NCI-H2107 treated with DMSO at 0.1 percent for 48 hours (cell line): ENCODE data around the gene NHP2.

Source experiments
- DNase-seq: peaks from one replicate; lab custom pipeline; 2025; ENCODE audit not compliant: unreplicated experiment; lab: John Stamatoyannopoulos, UW

The NHP2 gene

DNA sequence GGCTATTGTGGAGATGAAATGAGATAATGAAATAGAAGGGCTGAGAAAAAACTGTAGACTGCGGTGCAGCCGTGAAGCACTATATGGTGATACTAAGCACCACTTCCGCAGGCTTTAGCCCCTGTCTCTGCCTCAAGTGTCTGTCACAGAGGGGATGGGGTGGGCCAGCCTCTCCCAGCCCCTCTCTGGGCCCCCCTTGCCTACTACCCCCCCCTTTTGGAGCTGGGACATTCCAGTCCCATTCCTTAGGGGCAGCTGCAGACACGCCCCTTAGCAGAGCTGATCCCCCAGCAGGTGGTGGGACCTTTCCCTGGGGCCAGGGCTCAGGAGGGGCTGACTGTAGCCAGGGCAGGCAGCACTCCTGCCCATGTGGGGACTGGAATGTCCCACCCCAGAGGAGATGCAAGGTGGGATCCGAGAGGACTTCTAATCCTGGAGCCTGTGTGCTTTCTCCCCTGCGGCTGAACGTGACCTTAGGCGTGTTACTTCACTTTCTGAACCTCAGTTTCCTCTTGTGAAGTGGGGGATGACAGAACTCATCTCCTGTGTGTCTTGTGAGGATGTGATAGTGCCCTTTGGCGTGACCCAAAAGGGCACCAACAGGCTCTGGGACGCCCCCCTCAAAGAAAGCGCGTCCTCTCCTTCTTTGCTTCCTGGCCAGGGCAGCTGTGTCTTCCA lies 38.4 kb downstream of the NHP2 start:
- no peak for DNase-seq

DNA sequence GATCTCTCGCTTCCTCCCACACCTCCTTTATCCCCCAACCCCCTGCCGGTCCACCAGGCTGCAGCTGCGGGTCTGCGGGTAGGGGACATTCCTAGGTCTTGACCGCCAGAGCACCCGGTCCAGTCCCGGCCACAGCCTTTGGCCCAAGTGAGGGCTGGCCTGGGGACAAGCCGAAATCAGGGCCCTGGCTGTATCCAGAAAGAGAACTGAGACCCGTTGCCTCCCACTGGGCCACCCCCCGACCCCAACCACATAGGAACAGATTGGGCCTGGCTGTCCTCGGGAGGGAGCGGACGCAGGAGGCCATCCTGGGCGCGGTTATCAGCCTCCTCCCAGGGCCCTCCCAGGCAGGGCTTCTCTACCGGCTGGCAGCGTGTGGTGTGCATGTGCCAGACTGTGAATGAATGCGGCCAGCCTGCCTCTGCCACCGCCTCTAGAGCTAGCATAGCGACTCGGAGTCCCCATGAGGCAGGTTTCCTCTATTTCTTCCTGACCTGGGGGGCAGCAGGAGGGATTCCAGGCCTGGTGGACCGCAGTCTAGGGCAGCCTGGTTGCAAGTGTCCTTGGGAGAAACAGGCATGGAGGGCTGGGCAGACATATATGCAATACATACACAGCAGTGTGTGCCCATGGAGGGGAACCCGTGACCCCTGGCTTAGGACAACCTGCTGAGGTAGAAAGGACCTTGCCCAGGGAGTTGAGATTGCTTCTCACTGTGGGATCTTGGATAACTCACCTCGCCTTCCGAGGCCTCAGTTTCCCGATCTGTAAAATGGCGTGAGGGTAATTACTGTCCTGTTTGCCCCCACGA lies 39.2 kb downstream of the NHP2 start:
- no peak for DNase-seq

DNA sequence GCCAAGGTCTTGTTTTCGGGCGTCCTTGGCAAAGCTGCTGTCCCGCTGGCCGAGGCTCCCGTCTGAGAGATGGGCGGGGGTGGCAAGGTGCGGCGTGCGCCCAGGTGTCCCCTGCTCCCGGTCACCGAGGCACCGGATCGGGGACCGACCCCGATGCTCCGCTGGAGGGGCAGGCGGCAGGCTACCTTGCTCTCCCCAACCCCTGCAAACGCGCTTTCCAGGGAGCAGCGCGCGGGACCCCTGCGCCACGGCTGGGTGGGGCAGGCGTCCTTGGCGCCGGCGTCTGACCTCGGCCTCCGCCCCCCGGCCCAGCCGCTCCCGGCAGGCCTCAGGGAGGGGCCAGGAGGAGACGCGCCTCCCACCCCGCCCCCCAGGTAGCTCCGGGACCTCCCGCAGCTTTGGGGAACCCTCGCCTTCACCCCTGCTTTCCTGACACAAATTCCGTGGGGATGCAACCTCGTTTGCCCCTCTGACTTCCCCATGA lies 39.8 kb downstream of the NHP2 start:
- DNase-seq = no peak

DNA sequence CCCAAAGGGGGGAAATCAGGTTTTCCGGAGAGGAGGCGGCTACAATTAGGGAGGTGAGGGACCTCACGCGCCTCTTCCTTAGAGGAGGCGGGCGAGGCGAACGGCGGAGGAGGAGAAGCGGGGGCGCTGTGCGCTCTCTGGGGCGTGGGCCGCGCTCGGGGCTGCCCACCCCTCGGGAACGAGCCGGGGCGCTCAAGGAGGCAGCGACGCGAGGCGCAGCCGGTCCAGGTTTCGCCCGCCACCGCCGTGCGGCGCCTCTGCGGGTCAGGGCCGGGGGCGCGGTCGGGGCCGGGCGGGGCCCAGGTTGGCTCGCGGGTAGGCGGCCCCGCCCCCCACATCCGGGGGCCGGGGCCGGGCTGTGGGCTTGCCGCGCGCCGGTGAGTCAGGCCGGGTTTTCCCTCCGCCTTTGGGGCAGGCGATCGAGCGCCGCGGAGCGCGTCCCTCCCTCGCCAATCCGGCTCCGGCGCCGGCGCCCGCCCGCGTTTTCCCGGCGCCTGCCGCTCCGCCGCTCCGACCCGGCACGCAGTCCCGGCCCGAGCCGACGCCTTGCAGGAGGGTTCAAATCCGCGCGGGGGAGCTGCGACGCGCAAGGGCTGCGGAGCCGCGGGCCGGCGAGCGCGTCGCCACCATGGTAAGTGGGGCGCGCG lies 40.4 kb downstream of the NHP2 start, which contains the start of gene N4BP3:
N4BP3 (plus strand) TSS at position 392 of the 647 bp plus-strand sequence. CDS start 6,052 bp downstream, outside the sequence.
- DNase-seq = no peak

DNA sequence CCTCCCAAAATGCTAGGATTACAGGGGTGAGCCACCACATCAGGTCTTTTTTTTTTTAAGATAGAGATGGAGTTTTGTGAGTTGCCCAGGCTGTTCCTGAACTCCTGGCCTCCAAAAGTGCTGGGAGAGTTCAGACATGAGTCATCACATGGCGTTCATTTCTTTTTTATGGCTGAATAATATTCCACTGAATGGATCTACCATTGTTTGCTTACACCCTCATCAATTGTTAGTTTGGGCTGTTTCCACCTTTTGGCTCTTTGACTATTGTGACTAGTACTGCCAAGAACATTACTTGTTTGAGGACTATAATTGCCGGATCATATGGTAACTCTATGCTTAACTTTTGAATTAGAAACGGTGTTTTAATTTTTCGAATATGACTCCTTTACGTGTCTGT lies 41.1 kb downstream of the NHP2 start:
- DNase-seq = no peak

DNA sequence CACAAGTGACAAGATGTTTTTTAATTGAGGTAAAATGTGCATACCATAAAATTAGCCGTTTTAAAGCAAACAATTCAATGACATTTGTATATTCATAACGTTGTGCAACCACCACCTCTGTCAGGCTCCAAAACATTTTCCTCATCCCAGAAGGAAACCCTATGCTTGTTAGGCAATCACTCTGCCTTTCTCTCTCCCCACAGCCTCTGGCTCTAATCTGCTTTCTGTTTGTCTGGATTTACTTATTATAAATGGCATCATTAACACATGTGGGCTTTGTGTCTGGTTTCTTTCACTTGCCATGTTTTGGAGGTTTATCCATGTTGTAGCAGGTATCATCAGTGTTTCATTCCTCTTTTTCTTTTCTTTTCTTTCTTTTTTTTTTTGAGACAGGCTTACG lies 41.8 kb downstream of the NHP2 start:
- DNase-seq = no peak

DNA sequence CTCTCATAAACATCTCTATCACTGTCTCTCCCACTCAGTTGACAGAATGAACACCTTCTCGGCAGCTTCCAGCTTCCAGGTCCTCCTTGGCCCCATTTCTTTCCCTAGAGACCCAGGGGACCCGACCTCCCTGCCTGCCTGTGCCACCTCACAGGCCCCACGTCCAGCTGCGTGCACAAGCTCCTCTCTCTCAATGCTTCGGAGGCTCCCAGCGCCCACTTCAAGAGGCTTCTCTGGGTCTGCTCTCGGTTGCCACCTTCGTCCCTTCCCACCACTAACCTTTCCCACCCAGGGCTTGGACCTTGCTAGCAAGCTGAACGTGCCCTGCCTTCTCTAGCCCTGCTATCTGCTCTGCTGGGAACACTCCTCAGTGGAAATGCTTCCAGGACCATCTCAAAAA lies 43.2 kb downstream of the NHP2 start:
- DNase-seq = no peak

DNA sequence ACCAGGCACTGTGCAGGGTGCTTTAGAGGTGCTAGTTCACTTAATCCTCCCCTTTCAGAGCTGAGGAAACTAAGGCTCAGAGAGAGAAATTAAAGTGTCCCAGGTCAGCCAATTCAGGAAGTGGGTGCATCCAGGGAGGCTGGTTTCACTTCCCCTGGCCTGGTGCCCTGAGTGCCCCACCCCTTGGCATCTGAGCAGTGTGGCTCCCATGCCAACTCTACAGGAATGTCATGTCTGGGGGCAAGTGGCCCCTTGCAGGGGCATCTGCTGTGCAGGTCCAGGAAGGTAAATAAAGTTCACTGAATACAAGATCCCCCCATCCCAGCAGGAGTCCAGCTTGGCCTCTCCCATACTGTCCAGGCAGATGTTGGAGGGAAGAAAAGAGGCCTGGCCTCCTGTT lies 44.7 kb downstream of the NHP2 start:
- no peak for DNase-seq

DNA sequence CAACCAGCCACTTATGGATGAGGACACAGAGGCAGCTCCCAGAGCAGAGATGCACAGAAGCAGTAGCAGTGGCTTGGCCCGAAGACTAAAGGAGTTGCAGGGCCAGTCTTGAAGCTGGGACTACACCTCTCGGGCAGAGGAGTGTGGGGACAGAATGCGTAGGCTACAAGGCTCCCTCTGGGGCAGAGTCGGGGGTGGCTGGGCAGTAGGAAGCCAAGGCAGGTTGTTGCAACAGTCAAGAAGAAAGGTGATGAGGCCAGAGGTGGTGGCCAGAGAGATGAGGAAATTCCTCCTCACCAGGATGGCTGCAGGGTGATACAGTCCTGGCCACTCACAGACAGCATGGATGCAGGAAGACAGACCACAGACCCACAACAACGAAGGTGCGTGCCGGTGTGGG lies 45.2 kb downstream of the NHP2 start:
- no peak for DNase-seq

DNA sequence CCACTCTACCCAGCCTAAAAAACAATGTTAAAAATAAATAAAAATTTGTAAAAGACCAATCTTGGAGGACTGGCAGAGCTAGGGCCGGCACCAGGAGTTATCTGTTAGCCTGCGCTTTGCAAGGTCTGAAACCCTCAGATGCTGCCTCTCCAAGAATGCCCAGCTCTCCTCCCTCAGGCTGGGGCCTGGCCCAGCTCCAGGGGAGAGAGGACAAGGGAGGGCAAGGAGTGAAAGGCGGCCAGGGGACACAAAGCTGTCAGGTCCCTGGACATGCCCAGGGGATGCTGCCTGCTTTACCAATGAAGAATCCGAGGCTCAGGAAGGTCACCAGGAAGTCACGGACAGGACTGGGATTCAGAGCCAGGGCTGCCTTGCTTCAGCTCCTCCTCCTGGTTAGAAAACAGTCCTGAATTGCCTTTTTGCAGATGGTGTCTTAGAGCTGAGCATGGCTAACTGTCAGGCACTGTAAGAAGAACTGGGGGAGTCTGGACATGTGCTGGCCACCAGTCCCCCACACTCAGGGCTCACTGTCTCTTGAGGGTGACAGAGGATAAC lies 45.9 kb downstream of the NHP2 start:
- DNase-seq = no peak

DNA sequence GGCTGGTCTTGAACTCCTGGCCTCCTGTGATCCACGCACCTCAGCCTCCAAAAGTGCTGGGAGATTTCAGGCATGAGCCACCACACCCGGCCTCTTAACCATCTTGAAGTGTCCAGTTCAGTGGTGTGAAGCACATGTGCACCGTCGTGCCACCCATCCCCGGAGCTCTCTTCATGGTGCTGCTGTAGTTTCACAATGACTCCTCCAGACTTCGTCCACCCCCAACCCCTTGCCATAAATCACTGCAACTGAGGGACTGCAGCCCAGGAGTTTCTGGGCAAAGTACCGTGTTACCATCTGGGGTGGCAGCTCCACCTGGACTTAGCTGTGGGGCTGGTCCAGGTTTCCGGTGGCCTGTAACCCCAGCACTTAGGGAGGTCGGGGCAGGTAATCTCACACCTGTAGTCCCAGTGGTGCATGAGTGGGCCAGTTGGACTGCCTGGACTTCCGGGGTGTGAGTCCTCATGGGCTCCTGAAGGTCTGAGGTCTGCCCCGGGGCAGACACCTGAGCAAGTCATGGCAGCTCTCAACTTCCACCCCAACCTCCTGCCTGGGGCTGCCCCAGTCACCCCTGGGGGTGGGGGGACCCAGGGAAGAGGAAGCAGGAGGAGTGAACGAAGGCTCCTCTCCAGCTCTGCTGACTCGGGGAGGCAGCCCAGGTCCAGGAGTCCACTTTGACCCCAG lies 47.0 kb downstream of the NHP2 start:
- DNase-seq = no peak

DNA sequence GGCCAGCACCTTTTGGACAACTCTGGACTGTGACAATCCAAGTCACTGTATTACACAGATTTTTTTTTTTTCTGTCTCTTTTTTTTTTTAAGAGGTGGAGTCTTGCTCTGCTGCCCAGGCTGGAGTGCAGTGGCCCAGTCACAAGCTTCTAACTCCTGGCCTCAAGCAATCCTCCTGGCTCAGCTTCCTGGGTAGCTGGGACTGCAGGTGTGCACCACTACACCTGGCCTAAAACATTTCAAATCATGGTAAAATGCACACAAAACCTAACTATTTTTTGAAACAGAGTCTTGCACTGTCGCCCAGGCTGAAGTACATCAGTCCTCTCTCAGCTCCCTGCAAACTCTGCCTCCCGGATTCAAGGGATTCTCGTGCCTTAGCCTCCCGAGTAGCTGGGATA lies 47.6 kb downstream of the NHP2 start:
- DNase-seq = no peak

DNA sequence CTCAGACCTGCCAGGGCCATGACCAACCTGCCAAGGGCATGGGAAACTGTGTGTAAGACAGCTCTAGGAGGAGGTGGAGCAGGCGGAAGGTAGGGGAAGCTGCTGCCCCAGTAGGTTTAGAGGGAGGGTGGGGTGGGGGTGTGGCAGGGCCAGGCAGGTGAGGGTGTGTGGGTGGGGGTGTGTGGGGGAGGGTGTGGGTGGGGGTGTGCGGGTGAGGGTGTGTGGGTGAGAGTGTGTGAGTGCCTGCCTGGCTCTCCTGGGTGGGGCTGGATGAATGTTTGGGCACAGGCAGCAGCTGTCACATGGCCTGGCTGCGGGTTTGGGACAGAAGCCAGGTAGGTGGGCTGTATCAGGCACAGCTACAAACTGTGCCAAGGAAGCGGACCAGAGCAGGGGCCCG lies 49.2 kb downstream of the NHP2 start:
- no peak for DNase-seq

DNA sequence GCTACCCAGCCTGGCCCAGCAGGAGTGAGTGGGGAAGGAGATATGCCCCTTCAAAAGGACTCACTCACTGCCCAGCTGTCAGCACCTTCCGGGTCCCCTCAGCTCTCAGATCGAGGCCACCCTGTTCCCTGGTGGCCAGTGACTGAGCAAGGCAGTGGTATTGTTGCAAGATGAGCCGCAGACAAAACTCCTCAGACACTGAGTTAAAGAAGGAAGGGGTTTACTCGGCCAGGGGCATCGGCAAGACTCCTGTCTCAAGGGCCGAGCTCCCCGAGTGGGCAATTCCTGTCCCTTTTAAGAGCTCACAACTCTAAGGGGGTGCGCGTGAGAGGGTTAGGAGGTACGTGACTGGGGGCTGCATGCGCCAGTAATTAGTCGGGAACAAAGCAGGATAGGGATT lies 50.1 kb downstream of the NHP2 start:
- DNase-seq = no peak
